Uterus (tissue), 4 donors: ENCODE data around the gene GNAL. TPM values are rescaled to one million over a fixed set of nuclear protein-coding genes. Genes with fewer than 3 reads are reported as not detected.
A peak's percentile ranks its signal among the peaks of the same experiment; 100 is the strongest.
"Not testable (repeated sequence)": the region's sequence is repeated elsewhere in the genome, so short reads cannot be mapped to it uniquely, and the experiment has no call there.

Experiments used
- DNase-seq, 2 donors: peaks; one replicate each; pipeline ENCODE4 v3.0.0-alpha.2; 2019 to 2020
- H3K27ac ChIP-seq, 2 donors: fragments of 200-600 bp; sonication (generic); 1 replicate in 1 of 2; 2 replicates in 1 of 2; pipeline ENCODE4 v1.5.1; 2016 to 2018
- H3K27me3 ChIP-seq, 2 donors: fragments of 200-600 bp; sonication (generic); one replicate each; pipeline ENCODE4 v1.5.1; 2018 to 2019; ENCODE audit warnings: control low read depth in 1 of 2
- H3K36me3 ChIP-seq, 2 donors: fragments of 200-600 bp; sonication (generic); one replicate each; pipeline ENCODE4 v1.5.1; 2019; ENCODE audit warnings: control low read depth in 1 of 2
- H3K4me1 ChIP-seq, 2 donors: fragments of 200-600 bp; sonication (generic); one replicate each; pipeline ENCODE4 v1.5.1; 2018 to 2019; ENCODE audit warnings: control low read depth in 1 of 2
- H3K4me3 ChIP-seq, 2 donors: fragments of 200-600 bp; sonication (generic); 1 replicate in 1 of 2; 2 replicates in 1 of 2; pipeline ENCODE4 v1.5.1; 2018 to 2019; ENCODE audit warnings: mild to moderate bottlenecking in 1 of 2
- H3K9me3 ChIP-seq, 2 donors: fragments of 200-600 bp; sonication (generic); one replicate each; pipeline ENCODE4 v1.5.1; 2019; ENCODE audit warnings: control low read depth in 1 of 2
- CTCF ChIP-seq, 4 experiments: fragments of 200-600 bp in 2 of 4; fragments of 450-650 bp in 2 of 4; sonication (generic) in 2 of 4; IDR thresholded peaks; one replicate each; pipeline ENCODE4 v1.5.1; 2016 to 2019; ENCODE audit warnings: antibody characterized with exemption in 4 of 4, mild to moderate bottlenecking in 2 of 4, moderate library complexity in 1 of 4
- POLR2A ChIP-seq, 2 donors: fragments of 450-650 bp; IDR thresholded peaks; one replicate each; pipeline ENCODE4 v1.6.1; 2016; ENCODE audit warnings: antibody characterized with exemption in 2 of 2, mild to moderate bottlenecking in 1 of 2, moderate library complexity in 1 of 2
- intact Hi-C: fragments of 100-400 bp; cut with DNase I; formaldehyde crosslinking; loops from one replicate; pipeline ENCODE4 v1.15.1; 2023; ENCODE audit warnings: low total_unique reads
- total RNA-seq, 4 donors: library from RNA; depleted of rRNA in 3 of 4; stranded (reverse); fragments of >200 nt in 3 of 4; gene quantifications; one replicate each; pipeline versions ENCODE4 v1.1.0 to v1.2.4, GENCODE V29; 2014 to 2023
- donor health status: DM: yes; HTN: yes; CAD: no.

Gene GNAL
- total RNA-seq, 4 donors from 2014 or later = 4.6 to 20.2 (median 13.8) TPM

- TF ChIP-seq POLR2A (IDR thresholded peaks at IDR 0.05) = no peak
- TF ChIP-seq CTCF (IDR thresholded peaks at IDR 0.05) = no peak
- DNase-seq = no peak
- Histone ChIP-seq H3K27ac (peak overlapping the region; percentile 96 to 99), H3K36me3 (no peaks in the 10 kb centered on the region), H3K9me3 (no peaks in the 10 kb centered on the region), H3K4me3 (peak overlapping the region; percentile 80 to 85), H3K27me3 (no peaks in the 10 kb centered on the region), H3K4me1 (peaks cover 0 to 5% of the 10 kb centered on the region in 2 donors)
- intact Hi-C loops = no loop called here
These were observed 220.0 kb downstream of the GNAL start for GRCh38 chr18:11909061-11909455.

- H3K4me1 ChIP-seq = peaks cover 0 to 5% of the 10 kb centered on the region in 2 donors
- no peaks in the 10 kb centered on the region for H3K9me3 ChIP-seq
- no peak for DNase-seq
- no peaks in the 10 kb centered on the region for H3K36me3 ChIP-seq
- H3K27me3 ChIP-seq = no peaks in the 10 kb centered on the region
- peak overlapping the region; percentile 96 to 99 for H3K27ac ChIP-seq
- no peak overlapping the region for H3K4me3 ChIP-seq
- TF ChIP-seq POLR2A (IDR thresholded peaks at IDR 0.05) (no peak), CTCF (IDR thresholded peaks at IDR 0.05) (no peak)
- intact Hi-C loops = no loop called here
These were observed 220.5 kb downstream of the GNAL start for GRCh38 chr18:11909591-11910026.

GRCh38 chr18:11916880-11917279 is 227.8 kb downstream of the GNAL start:
- intact Hi-C loops, DNase-seq, H3K4me1 ChIP-seq, H3K4me3 ChIP-seq, H3K27ac ChIP-seq, H3K9me3 ChIP-seq, H3K27me3 ChIP-seq, H3K36me3 ChIP-seq: not testable (repeated sequence)

- H3K36me3 ChIP-seq, H3K4me3 ChIP-seq, H3K27ac ChIP-seq, DNase-seq, H3K9me3 ChIP-seq, H3K27me3 ChIP-seq, intact Hi-C loops, H3K4me1 ChIP-seq: not testable (repeated sequence)
These were observed 230.5 kb downstream of the GNAL start for GRCh38 chr18:11919522-11919921.

GRCh38 chr18:11923450-11923849 is 234.4 kb downstream of the GNAL start:
- no peaks in the 10 kb centered on the region for H3K4me1 ChIP-seq
- H3K27ac ChIP-seq = no peak overlapping the region
- H3K36me3 ChIP-seq = no peaks in the 10 kb centered on the region
- intact Hi-C loops = no loop called here
- TF ChIP-seq CTCF (IDR thresholded peaks at IDR 0.05) = no peak
- no peak for TF ChIP-seq POLR2A (IDR thresholded peaks at IDR 0.05)
- DNase-seq = no peak
- no peaks in the 10 kb centered on the region for H3K9me3 ChIP-seq
- no peaks in the 10 kb centered on the region for H3K27me3 ChIP-seq
- no peak overlapping the region for H3K4me3 ChIP-seq

- no peak for TF ChIP-seq CTCF (IDR thresholded peaks at IDR 0.05)
- no peak for TF ChIP-seq POLR2A (IDR thresholded peaks at IDR 0.05)
- no peaks in the 10 kb centered on the region for H3K4me1 ChIP-seq
- H3K27me3 ChIP-seq = no peaks in the 10 kb centered on the region
- intact Hi-C loops = no loop called here
- H3K9me3 ChIP-seq = no peaks in the 10 kb centered on the region
- H3K4me3 ChIP-seq = no peak overlapping the region
- H3K36me3 ChIP-seq = no peaks in the 10 kb centered on the region
- H3K27ac ChIP-seq = no peak overlapping the region
- DNase-seq = no peak
These were observed 236.9 kb downstream of the GNAL start for GRCh38 chr18:11925800-11926481.
